KG1 (cell line): ENCODE data around the gene TM4SF4.

Source experiments
- DNase-seq: peaks from one replicate; lab custom pipeline; 2025; lab: John Stamatoyannopoulos, UW

The TM4SF4 gene

GRCh38 chr3:149548669-149549065 is 74.2 kb downstream of the TM4SF4 start:
- no peak for DNase-seq

GRCh38 chr3:149551500-149551899 is 77.0 kb downstream of the TM4SF4 start:
- DNase-seq = no peak

- DNase-seq = no peak
Observed at GRCh38 chr3:149552700-149553099, 78.2 kb downstream of the TM4SF4 start.
